CD4-positive, alpha-beta T cell treated with Interleukin-17A for 4 hours (primary cell): Measurements from ENCODE around the gene MCTP2.

Experiments used
- DNase-seq: peaks from one replicate; pipeline ENCODE4 v3.0.0-alpha.2; 2020; ENCODE audit warnings: mixed read lengths

The MCTP2 gene

GRCh38 chr15:94362385-94363092, 131.2 kb downstream of the MCTP2 start:
- no peak for DNase-seq

DNA sequence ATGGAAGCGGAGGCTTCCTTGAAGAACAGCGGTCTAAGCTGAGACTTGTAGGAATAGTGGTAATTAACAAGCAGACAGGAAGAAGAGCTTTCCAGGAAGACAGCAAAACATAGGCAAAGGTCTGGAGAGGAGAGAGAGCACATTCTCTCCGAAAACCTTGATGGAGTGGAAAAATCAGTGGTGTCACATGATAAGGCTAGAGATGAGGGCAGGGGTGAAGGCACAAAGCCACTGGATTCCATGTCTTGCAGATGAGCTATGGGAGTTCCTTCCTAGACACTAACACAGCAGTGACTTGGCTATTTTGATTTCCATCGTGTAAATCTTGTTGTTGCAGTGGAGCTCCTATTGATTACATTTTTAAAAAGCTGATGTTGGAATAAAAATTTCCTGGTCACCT, 132.0 kb downstream of the MCTP2 start:
- DNase-seq = no peak

DNA sequence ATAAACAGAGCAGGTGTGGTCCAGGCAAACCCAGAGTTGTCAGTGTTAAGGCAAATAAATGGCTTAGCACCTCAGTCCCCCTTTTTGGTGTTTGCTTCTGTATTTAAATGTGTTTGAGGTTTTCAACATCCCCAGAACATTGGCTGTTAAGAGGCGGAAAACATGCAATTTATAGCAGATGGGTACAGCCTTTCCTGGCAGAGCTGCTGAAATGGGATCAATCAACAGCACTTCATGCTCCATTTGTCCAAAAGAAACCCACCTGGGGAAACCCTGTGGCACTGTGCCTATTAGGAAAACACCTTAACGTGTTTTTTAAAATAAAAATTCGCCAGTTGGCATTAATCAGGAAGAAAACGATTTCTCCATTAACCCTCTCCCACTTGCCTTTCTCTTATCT, 135.4 kb downstream of the MCTP2 start:
- DNase-seq = no peak

DNA sequence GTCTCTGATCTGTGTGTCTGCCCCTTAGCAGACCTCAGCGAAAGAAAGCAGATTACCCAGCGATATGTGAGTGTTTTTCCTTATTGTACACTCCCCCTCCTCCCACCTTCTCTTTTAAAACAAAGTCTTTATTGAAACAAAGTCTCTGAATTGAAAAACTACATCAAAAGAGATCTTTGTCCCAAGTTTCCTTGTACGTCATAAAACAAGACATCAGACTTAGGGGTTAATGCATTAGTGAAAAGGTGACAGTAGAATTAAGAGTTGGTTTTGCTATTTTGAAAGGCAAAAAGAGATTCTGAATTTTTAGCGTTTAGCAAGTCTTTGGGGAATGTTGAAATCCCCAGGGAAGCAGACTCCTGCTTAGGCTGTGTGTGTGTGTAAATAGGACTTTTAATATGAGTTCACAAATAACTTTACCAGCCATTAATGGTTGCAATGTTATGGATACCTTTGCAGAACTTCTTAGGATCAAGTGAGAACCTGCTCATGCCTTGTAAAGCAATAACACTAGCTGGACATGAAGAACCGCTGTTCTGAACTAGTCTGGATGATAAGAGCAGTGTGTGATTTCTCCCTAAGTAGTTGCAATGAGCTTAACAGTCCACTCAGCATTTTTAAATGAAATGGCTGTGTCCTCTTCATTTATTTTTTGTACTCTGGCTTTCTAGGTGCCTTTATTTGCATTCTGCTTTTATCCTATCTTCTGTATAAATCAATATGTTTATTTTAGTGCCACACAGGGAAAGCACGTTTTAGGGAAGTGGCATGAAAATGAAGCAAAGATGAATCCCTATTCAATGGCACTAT, 136.6 kb downstream of the MCTP2 start:
- no peak for DNase-seq

DNA sequence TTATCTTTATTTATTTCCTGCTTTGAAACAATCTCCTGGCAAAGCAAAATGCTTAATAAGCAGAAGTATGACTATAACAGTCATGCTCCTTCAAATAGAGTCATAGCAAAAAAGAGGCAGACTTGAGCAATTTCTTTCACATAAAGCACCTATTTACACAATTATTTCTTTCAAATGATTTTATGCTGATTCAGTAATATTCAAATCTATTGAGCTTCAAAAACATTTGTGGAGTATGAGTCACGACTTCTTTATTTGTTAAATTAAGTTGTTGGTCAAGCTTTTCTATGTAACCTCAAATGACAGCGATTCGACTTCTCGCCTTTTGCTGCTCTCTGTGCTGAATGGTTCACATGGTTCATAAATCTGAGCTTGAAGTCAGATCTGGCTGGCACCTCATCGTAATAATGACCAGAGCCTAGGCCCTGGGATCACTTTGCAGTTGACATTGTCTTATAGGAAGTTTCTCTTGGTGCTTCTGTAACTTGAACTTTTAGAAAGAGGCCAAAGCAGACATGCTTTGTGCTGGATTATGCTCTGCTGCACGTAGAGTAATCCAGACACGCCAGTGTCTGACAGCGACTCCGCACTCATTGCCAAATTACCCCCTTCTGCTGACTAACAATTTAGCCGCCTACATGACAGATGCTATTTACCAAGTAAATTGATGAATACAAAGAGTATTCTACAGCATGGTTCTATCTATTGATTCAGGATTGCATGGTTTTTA, 139.0 kb downstream of the MCTP2 start:
- DNase-seq = no peak

GRCh38 chr15:94370936-94371285, 139.6 kb downstream of the MCTP2 start:
- DNase-seq = no peak

GRCh38 chr15:94372821-94373220, 141.5 kb downstream of the MCTP2 start:
- no peak for DNase-seq

- DNase-seq = no peak
Measured at GRCh38 chr15:94375997-94376396, 144.6 kb downstream of the MCTP2 start.

- no peak for DNase-seq
Measured at GRCh38 chr15:94379986-94380385, 148.6 kb downstream of the MCTP2 start.

DNA sequence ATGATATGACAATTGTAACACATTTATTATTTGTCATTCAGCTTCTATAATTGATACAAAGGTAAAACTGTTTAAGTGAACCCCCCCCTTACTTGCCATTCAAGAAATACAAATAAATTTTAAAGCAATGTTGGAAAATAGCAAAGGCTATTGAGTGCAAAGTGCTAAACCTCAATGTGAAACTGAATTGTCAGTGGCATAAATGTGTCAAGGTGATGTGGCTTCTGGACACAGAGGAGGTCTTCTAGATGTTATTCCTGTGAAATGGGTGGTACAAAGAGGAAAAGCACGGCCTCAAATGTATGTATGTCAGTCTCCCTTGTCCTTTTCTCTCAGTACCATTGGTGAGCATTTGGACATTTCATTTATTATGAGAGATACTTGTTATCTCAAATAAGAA, 149.4 kb downstream of the MCTP2 start:
- DNase-seq = no peak

DNA sequence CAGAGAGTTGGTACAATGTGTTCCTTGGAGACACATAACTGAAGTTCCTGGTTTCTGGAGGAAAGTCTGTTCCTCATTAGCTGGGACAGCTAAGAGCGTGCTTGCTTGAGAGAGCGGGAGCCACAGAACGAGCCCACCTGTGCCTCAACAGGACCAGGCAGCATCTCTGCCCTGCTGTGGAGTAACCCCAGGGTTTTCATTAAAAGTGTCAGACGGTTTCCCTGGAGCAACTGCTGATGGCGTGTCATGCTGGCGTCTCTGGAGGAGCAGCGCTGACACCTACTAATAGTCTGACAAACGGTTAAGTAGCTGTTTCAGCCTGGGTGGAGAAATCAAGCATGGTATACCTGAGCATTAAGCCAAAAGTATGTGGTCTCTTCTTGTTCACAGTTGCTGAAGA, 150.0 kb downstream of the MCTP2 start:
- DNase-seq = no peak

DNA sequence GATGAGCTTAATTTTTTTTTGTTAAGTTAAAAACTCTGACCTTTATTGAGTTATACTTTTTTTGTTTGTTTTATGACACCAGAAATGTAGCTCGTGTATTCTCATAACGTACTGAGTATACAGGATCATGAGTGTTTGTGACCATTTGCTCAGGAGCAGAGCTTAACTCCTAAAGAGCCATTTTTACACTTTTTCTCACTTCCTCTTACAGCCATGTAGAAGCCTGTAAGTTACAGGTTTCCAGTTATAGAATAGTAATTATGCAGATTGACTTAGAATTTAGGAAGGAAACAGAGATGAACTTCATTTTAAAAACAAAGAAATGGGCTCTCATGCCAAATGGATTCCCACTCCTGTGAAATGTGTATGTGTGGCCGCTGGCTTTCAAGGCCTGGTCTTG, 151.7 kb downstream of the MCTP2 start:
- no peak for DNase-seq

DNA sequence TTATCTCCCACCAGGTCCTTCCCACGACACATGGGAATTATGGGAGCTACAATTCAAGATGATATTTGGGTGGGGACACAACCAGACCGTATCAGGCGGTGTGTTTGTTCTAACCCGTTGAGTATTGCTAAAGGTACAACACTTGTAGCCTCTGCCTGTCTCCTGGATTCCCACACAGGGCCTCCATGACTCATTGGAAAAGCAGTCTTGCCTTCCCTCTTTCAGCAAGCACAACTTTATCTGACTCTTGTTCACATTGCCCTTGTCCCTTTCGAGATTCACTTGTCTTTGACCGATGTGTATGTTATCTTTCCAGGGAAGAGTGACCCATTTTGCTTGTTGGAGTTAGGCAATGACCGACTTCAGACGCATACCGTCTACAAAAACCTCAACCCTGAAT, 152.3 kb downstream of the MCTP2 start:
- no peak for DNase-seq

GRCh38 chr15:94385441-94385840, 154.1 kb downstream of the MCTP2 start:
- no peak for DNase-seq

GRCh38 chr15:94386351-94386750, 155.0 kb downstream of the MCTP2 start:
- DNase-seq = no peak

- no peak for DNase-seq
Measured at GRCh38 chr15:94387442-94387841, 156.1 kb downstream of the MCTP2 start.

DNA sequence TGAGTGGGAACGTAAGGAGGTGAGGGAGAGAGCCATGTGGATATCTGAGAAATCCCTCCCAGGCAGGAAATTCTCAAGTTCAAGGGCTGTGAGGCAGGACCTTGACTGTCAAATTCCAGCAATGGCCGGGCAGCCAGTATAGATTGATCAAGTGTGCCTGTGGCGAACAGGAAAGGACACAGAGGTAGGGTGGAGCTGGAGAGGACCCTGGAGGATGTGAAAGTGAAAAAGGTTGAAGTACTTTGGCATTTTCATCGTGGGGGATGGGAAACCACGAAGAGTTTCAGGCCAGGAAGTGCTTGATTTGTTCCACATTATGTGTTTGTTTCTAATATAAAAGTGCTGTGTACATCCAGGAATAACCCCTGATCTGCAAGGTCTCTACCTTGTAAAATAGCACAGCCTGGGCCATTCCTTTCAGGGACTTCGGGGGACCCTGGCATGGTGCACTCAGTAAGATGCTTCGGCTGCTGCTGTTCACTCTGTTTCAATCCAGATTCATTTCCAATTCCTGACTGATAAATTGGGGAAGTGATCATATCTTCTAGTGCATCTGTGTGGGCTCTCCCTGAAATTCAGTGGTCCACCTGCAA, 156.6 kb downstream of the MCTP2 start:
- no peak for DNase-seq

GRCh38 chr15:94395640-94396039, 164.3 kb downstream of the MCTP2 start:
- no peak for DNase-seq

DNA sequence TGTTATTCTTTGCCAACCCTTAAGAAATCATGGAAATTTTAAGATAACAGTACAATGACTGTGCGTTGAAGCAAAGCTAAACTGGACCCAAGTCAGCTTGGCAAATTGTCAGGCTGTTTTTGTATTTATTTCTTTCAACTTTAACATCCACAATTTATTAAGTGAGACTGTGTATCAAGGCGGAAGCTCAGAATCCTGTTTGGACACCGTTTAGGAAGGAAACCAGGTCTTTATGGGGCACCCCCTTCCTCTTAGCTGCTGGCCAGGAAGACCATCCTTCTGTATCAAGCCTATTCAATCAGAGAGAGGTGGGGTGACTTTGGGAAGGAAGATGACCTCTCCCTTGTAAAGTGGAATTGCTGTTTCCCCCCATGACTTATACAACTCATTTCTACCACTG, 166.0 kb downstream of the MCTP2 start:
- no peak for DNase-seq

GRCh38 chr15:94398001-94398400, 166.6 kb downstream of the MCTP2 start:
- DNase-seq = no peak

DNA sequence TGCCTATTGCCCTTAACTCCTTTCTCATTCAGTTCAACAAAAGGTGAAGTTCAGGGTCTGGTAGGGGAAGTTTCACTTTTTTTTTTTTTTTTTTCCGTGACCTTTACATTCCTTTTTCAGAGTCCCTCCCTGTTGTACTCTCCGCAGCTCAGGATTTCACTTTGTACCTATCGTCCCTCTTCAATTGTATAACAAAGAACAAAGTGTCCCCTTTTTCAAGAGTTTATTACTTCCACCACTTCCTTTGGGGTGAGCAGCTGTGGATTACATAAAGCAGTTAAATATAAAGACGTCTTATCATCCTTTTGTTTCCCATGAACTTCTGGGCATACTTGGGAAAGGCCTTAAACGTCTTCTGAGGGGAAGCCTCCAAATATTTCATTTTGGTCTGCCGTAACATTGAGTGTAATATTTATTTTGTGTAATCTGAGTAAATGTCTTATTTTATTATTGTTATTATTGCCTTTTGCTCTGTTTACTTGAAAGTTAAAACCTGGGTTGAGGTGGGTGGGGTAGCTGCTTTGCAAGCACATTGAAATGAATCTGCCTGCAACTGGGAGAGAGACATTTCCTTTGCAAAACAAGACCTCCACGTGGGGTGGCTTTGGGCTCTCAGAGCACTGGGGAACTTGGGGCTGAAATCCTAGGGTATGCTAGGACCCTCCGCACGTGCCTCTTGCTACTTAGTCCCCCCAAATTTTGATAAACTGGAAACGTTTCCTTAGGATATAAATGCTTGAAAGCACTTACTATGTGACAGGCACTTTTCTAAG, 169.4 kb downstream of the MCTP2 start:
- no peak for DNase-seq

- no peak for DNase-seq
Measured at GRCh38 chr15:94403331-94403730, 172.0 kb downstream of the MCTP2 start.
